ENCODE data around the gene ERCC4.
A peak's percentile ranks its signal among the peaks of the same experiment; 100 is the strongest.
"Not testable (repeated sequence)": the region's sequence is repeated elsewhere in the genome, so short reads cannot be mapped to it uniquely, and the experiment has no call there.

Gene ERCC4

DNA sequence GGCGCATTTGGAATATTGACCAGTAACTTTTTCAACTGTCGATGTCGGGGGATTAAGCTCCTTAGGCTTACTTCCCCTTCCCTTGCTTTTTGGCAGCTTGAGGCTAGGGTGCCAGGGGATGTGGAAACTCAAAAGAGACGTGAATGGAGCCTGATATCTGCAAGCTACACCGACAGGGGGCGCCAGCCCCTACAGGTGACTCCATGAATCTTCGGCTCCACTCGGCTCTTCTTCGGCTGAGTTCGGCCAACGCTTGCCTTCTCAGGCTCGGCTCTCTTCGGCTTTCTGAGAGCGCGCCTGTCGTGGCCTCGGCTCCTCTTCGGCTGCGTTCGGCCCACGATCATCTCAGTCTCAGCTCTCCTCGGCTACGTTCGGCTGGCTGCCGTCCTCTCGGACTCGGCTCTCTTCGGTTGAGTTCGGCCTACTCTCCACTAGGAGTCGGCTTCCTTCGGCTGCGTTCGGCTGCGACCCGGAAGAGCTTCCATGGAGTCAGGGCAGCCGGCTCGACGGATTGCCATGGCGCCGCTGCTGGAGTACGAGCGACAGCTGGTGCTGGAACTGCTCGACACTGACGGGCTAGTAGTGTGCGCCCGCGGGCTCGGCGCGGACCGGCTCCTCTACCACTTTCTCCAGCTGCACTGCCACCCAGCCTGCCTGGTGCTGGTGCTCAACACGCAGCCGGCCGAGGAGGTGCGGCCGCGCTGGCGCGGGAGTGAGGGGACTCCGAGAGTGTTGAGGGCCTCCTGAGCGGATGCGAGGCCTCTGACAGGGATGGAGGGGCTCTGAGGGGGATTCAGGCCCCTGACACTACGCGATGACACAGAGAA is at the start of gene ERCC4:
ERCC4 (plus strand) TSS at position 472 of the 827 bp plus-strand sequence; CDS start at position 484, 12 bp downstream.
- peak; percentile 100 for DNase-seq (ENCODE audit: low spot score)

DNA sequence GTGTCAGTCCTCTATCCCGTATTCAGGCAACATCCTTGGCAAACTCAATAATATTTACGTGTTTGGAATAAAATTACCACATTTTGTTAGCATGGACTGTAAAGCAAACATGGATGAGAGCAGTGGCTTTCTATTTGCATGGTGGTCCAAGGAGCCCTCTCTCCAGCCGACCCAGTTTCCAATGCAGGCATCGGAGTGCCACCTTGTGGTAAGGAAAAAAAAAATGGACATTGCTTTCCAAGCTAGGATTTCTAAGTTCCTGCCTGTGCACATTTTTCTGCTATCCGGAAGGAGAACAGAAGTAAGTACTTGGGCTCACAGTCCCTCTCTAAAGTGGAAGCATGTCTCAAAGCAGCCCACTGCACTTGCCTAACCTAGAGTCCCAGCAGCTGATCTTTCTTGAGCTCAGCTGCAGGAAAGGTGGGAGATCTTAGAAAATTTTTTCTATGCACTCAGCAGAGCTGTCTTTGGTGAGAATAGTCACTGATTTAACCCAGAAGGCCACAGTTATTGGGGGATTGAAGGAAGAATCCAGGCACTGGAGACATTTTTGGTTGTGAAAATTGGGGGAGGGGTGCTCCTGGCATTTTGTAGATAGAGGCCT is 46.0 kb upstream of the ERCC4 start:
- DNase-seq (ENCODE audit: low spot score): peak; percentile 41

DNA sequence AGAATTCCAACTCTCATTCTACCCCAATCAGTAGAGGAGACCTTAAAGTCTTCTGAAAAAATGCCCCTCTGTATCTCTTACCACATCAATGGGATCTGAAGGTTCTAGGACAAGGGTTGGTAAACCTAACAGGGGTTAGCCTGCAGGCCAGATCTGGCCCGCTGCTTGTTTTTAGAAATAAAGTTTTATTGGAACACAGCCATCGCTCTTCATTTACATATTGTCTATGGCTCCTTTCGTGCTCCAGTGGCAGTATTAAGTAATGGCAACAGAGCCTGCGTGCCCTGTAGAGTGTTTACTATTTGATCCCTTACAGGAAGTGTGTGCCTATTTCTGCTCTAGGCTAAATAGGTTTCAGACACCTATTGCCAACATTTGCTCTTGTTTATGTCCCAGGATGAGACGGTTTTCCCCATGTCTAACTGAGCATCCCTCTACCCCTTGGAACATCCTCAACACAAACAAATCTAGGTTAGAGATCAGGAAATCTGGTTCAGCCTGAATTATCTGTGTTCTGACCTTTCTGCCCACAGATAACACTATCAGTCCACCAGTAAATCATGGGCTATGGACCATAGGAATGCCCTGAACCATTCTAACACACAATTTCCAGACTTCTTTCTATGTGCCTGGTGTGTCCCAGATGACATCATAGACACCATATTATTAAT is 44.2 kb upstream of the ERCC4 start:
- no peak for DNase-seq (ENCODE audit: low spot score)

DNA sequence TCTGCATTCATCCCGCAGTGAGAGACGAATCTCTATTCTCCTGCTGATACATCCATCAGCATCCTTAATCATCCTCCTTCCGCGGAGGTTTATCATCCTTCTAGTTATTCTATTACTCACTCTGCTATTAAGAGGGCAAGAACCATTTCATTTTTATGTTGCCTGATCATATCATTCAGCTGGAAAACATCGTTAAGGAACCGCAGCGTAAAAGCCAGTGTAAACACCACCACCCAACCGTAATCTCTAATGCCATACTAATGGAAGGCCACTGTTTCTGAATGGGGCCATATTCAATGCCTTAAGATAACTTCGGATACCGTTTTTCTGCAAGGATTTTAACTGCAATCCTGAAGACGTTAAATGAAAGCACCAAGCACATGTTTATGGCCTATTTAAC is 36.7 kb upstream of the ERCC4 start:
- no peak for DNase-seq (ENCODE audit: low spot score)

DNA sequence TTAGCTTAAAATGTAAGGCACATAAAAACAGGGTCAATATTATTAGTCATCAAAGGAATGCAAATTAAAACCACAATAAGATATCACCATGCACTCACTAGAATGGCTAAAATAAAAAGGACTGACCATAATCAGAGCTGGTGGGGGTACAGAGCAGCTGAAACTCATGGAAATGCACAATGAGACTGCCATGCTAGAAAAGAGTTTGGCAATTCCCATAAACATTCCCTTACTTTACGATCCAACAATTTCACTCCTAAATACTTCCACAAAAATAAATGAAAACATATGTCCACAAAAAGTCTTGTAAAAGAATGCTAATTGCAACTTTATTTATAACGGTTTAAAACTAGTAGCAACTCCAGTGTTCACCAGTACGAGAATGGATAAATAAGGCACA is 36.1 kb upstream of the ERCC4 start:
- no peak for DNase-seq (ENCODE audit: low spot score)

DNA sequence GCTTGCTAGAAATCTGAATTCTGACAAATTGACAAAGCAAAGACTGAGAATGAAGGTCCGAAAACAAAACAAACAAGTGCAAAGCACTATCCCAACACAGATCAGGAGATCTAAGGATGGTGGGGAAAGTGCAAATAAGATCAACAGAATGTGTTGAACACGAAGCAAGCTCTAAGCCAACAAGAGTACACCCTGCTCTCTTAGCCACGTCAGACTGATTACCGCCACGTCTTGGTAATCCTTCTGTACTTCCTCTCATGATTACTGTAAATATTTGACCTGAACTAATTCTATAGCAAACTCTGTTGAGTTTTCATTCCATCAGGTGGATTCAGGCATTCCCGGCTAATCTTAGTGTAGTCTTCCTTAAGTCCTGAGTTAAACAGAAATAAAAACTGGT is 34.3 kb upstream of the ERCC4 start:
- no peak for DNase-seq (ENCODE audit: low spot score)

DNA sequence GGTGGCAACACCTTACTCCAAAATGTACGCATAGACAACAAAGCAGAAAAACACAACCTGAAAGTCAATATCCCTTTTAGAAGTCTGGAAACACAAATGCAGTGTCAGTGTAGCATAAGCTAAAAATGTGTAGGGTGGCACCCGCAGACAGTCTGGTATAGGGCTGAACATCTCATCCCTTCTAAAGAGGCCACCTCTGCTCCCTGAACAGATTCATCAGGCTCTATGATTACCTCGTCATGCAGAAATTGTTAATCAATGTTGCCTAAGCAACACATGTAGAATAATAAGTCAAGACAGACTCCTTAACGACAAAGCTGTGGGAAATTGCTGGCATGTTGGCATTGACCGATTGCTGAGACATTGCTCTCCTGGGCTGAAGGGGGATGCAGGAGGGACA is 33.3 kb upstream of the ERCC4 start:
- no peak for DNase-seq (ENCODE audit: low spot score)

DNA sequence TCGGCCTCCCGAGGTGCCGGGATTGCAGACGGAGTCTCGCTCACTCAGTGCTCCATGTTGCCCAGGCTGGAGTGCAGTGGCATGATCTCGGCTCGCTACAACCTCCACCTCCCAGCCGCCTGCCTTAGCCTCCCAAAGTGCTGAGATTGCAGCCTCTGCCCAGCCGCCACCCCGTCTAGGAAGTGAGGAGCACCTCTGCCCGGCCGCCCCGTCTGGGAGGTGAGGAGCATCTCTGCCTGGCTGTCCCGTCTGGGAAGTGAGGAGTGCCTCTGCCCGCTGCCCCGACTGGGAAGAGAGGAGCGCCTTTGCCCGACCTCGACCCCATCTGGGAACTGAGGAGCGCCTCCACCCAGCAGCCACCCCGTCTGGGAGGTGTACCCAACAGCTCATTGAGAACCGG is 30.6 kb upstream of the ERCC4 start:
- DNase-seq (ENCODE audit: low spot score): not testable (repeated sequence)

DNA sequence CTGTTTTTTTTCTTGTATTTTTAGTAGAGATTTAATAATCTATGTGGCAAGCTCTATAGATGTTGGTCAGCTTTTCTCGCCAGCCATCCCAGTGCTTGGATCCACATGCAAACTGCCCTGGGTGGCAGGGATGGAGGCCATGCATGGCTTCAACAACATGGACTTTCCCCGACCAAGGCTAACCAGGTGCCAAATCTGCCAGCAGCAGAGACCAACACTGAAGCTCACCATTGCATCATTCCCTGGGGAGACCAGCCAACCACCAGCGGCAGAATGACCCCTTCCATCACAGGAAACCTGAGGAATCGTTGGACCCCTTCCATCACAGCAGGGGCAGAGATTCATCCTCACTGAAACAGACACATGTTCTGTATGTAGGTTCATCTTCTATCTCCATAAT is 27.7 kb upstream of the ERCC4 start:
- no peak for DNase-seq (ENCODE audit: low spot score)

DNA sequence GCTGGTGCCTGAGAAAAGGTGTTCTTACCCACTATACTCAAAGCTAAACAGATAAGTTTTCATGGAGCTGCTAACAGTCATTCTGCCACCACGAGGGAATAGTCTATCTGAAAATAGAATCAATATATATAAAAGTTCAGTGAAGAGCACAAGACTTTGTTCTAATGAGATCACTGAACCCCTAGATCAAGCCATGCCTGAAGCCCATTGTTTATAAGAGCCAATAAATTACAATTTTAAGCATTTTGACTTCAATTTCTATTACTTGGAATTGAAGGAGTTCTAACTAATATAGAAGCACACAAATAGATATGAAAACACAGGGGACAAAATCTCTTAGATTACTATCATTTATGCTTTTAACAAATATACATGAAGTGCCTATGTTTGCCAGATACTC is 24.4 kb upstream of the ERCC4 start:
- no peak for DNase-seq (ENCODE audit: low spot score)

DNA sequence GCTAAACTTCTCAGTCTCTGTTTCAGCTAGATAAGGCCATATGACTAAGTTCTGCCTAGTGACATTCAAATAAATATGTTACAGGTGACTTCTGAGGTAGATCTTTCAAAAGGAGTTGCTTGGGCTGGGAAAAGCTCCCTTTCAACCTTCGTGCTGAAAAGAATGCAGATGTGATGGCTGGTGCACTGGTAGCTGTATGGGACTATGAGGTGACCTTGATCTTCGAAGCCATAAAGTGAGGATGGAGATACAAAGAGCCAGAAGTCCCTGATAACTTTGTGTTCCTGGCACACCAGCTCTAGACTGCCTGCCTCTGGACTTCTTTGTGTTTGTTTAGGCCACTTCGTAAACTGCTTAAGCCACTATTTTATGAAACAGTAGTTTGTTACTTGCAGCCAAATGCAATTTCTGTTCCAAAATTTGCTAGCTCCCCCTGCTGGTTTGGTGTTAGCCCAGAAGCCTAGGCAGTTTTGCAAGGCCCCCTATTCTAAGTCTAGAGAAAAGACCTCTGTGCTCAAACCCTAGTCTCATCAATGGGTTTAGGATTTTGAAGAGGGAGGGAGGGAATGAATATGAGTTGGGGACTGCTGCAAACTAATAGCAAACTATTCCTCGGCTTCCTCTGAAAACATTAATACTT is 23.3 kb upstream of the ERCC4 start:
- DNase-seq (ENCODE audit: low spot score): no peak

DNA sequence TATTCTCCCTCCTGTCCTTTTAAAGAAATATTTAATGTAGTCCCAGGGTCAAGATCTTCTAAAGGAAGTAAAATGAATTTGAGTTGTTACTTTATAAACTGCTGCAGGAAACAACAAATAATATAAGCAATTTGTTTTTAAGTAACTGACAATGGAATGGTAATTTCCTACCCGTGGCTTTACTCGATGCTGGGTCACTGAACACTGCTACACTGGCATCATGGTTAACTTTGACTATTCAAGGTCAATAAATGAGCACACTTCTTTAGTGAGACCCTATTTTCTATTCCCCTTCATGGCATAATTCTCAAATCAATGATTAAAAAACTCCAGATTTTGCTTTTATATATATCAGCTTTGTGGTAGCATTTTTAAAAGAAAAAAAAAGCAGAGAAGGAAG is 22.1 kb upstream of the ERCC4 start:
- DNase-seq (ENCODE audit: low spot score): no peak

DNA sequence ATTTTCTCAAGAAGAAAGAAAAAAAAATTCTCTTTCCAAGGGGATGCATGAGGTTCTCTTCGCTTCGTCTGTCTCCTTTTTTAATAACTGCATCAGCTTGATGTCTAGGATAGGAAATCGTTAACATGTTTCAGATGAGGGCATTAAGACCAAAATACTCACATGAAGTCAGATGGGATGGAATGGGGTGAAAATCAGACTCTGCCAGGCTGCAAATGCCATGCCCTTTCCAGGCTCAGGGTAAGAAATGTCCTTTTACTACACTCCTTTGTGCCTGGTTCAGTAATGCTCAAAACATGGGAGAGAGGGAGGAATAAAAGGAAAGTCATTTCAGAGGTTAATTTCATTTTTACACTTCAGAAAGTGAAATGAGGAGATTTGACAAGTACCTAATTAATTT is 21.7 kb upstream of the ERCC4 start:
- no peak for DNase-seq (ENCODE audit: low spot score)

DNA sequence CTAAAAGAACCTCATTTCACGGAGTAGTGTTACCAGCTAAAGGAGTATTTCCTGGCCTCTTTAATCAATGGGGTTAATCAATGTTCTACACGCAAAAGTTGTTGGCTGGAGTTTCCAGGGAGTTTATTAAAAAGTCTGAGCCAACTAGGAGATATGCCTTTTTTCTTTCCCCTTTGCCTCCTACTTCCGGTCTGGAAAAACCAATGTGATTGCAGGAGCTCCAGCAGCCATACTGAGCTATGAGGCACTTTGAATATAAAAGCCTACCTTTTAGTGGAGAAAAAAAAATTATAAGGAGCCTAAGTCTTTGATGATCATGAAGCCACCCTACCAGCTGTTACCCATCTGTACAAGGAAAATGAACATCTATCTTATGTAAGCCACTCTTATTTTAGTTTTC is 17.9 kb upstream of the ERCC4 start:
- no peak for DNase-seq (ENCODE audit: low spot score)

DNA sequence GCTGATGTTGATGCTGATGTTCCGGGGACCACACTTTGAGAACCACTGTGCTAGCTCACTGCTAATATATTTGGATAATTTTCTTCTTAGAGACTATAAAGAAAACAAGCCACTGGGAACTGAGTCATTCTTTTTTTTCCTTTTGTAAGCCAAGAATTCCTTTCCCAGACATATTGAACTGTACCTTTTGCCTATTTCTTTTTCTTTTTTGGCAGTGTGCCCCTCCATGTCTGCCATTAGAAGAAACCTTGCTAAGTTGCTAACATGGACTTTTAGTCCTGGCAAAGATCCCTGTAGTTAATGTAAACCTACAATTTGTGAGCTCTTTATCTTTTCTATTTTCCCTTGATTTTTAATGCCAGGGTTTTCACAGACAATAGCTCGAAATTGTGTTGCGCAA is 17.3 kb upstream of the ERCC4 start:
- peak; percentile 10 for DNase-seq (ENCODE audit: low spot score)

DNA sequence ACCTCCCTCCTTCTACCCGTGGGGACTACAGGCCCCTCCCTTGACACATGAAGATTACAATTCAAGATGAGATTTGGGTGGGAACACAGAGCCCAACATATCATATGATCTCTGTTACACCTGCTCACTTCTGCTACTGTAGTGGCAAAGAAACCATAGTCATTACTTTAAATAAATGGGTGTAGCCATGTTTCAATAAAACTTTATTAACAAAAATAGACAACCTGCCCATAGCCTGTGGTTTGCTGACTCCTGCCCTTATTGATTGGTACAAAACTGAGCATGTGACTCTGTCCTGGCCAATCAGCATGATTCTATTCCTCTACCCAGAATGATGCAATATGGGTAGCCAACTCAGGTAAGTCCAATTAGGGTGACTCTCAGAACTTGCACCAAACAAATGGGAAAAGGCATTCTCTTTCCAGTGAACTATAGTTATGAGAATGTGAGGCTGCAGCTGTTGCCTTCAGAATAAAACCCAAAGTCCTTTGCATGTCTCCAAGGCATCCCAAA is 15.7 kb upstream of the ERCC4 start:
- DNase-seq (ENCODE audit: low spot score): no peak

DNA sequence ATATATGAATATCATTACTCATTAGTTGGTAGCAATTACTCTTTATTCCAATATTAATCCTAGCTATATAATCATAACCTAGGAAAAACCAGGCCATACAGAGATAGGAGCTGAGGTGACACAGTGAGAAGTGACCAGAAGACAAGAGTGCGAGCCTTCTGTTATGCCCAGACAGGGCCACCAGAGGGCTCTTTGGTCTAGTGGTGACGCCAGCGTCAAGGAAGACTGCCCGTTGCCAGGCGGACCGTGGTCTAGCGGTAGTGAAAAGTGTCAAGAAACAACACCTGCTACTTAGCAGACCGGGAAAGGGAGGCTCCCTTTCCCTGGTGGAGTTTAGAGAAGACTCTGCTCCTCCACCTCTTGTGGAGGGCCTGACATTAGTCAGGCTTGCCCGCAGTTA is 15.1 kb upstream of the ERCC4 start:
- DNase-seq (ENCODE audit: low spot score): peak; percentile 52

DNA sequence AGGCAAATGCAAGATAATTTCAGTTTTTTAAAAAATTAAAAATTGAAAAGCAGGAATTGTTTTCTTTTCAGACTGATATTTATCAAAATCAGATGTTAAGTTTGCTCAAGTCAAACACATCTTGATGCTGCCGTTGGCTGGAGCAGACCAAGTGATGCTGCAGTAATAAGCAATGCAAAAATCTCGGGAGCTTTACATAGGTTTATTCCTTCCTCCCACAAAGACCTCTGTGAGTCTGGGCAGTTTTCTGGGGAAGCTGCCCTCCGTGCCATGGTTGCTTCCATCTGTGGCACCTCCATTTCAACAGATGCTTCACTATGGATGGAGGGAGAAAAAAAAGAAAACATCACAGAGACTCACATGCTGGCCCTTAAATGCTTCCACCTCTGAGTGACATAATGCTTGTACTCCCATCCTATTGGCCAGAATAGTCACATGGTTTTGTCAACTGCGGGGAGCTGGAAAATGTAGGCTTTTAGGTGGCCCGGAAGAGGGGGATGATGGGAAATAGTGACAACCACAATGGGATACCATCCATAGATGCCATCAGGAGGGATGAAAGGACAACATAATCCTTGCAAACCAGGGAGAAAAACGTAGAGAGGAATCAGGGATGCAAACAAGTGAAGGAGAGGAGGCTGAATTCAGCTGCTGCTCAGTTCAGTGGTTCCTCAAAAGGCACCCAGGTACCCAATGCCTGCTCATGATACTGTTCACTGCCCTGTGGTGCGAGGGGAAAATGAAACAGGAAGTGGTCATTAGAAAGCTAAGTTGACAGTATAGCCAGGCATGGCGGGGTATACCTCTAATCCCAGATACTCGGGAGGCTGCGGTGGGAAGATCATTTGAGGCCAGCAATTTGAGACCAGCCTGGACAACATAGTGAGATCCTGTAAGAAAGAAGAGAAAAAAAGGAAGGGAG is 13.5 kb upstream of the ERCC4 start:
- no peak for DNase-seq (ENCODE audit: low spot score)

DNA sequence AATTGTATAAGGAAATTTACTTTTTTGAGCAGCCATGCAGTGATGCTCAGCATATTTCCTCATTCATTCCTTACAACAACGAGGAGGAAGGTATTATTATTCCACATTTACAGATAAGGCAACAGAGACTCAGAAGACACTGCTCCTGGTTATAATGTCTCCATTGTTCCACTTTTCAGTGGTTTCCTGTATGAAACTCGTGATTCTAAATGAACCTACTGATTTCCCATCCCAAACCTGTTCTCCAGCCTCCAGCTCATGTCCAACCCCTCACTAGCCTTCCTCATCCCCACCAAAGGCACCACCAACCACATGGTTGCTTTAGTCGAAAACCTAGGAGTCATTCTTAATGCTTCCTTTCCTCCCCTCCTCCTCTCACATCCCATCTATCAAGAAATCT is 12.5 kb upstream of the ERCC4 start:
- no peak for DNase-seq (ENCODE audit: low spot score)

DNA sequence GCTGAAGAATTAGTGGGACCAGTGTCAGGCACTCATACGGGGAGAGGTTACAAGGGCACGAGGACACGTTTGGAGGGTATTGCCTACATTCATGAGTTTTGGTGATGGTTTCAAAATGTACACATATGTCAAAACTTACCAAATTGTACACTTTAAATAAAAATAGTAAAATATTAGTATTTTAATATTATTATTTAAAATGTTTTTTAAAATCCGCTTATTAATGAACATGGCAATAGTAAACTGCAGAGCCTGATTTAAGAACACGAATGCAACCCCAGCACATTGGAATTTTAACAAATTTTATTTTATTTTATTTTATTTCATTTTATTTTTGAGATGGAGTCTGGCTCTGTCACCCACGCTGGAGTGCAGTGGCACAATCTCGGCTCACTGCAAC is 10.9 kb upstream of the ERCC4 start:
- no peak for DNase-seq (ENCODE audit: low spot score)

DNA sequence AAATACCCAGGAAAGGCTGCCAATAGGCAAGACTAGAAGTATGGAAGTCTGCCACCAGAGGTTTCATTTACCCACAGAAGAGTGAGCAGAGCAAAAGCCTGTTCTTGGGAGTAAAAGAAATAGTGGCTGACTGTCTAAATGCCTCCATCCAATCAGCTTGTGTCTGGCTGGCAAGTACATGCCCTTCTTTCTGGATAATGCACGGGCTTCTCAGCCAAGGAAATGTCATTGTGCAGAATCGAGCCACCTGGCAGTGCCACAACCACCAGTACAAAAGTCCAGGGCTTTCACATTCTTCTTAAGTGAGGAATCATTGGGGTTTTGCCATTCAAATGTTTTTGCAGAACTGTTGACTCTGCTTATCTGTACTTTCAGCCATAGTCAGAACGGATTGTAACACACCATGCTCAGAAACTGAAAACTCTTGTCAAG is 10.1 kb upstream of the ERCC4 start:
- DNase-seq (ENCODE audit: low spot score): peak; percentile 26
